K562 (cell line): Measurements from ENCODE around the gene TMEM191C. TPM values are rescaled to one million over a fixed set of nuclear protein-coding genes. Genes with fewer than 3 reads are reported as not detected.
A peak's percentile ranks its signal among the peaks of the same experiment; 100 is the strongest.

Experiments
- BRCA1 ChIP-seq, 2 experiments: fragments of 450-650 bp in 1 of 2; sonication (generic) in 1 of 2; formaldehyde crosslinking in 1 of 2; IDR thresholded peaks; 2 replicates each; pipeline versions ENCODE4 v1.5.0 to v1.6.1; 2017 to 2020; ENCODE audit warnings: mild to moderate bottlenecking in 1 of 2, missing genetic modification reagents in 1 of 2
- BRF1 ChIP-seq: IDR thresholded peaks from 3 replicates; pipeline ENCODE4 v1.6.1; 2011; ENCODE audit warnings: borderline replicate concordance, mild to moderate bottlenecking; ENCODE audit not compliant: insufficient read length; ENCODE audit errors: extremely low read depth
- DDX20 ChIP-seq: fragments of 450-650 bp; IDR thresholded peaks from 2 replicates; pipeline ENCODE4 v1.6.1; 2016; ENCODE audit warnings: missing genetic modification characterization, low read depth, mild to moderate bottlenecking, missing compliant biosample characterization, moderate library complexity
- ELF4 ChIP-seq: fragments of 450-650 bp; formaldehyde crosslinking; IDR thresholded peaks from 2 replicates; pipeline ENCODE4 v1.4.0; 2022; ENCODE audit warnings: missing genetic modification characterization
- FOSL1 ChIP-seq: fragments of 200-800 bp; sonication (Bioruptor generic); conservative IDR thresholded peaks from 2 replicates; pipeline ENCODE4 v1.6.1; 2016; ENCODE audit warnings: missing genetic modification characterization, missing compliant biosample characterization
- RREB1 ChIP-seq: fragments of 250-450 bp; sonication (Bioruptor Pico); IDR thresholded peaks from 2 replicates; pipeline ENCODE4 v1.4.0; 2020
- SAFB2 ChIP-seq: fragments of 200-400 bp; formaldehyde crosslinking; IDR thresholded peaks from 2 replicates; pipeline ENCODE4 v1.6.1; 2018; ENCODE audit warnings: borderline replicate concordance, low read length, low read depth, moderate library complexity; ENCODE audit not compliant: severe bottlenecking
- TCF7L2 ChIP-seq: fragments of 150-350 bp; IDR thresholded peaks from 2 replicates; pipeline ENCODE4 v1.6.1; 2016; ENCODE audit warnings: low read depth, mild to moderate bottlenecking, low read length, moderate library complexity
- ZNF740 ChIP-seq, 3 experiments: fragments of 200-800 bp in 1 of 3; sonication (Bioruptor generic) in 1 of 3; sonication (generic) in 1 of 3; formaldehyde crosslinking in 1 of 3; IDR thresholded peaks; 2 replicates each; pipeline versions ENCODE4 v1.6.1 to v1.8.0; 2016 to 2022; ENCODE audit warnings: mild to moderate bottlenecking in 2 of 3, missing compliant biosample characterization in 2 of 3, missing genetic modification characterization in 2 of 3, missing genetic modification reagents in 1 of 3
- ZNF79 ChIP-seq: fragments of 250-450 bp; sonication (Bioruptor Pico); IDR thresholded peaks from 2 replicates; pipeline ENCODE4 v1.4.0; 2020; ENCODE audit warnings: low read depth, mild to moderate bottlenecking, moderate library complexity
- polyA plus RNA-seq, 8 experiments: library from polyadenylated mRNA; depleted of rRNA in 4 of 8; stranded (reverse) in 5 of 8; unstranded in 3 of 8; fragments of >200 nt; fragmentation: Nextera tagmentation in 2 of 8; fragmentation: Illumina TruSeq in 1 of 8; extraction: Ambion mirVana in 2 of 8; extraction: Trizol in 1 of 8; gene quantifications; 2 replicates each; pipeline versions ENCODE4 v1.2.1 to v1.2.3, GENCODE V29; 2011 to 2014; ENCODE audit warnings: inconsistent platforms in 1 of 8, missing spikeins in 1 of 8
- total RNA-seq, 7 experiments: library from RNA; depleted of rRNA in 6 of 7; stranded (reverse); fragments of >200 nt in 6 of 7; fragmentation: Illumina TruSeq in 2 of 7; extraction: Trizol in 2 of 7; gene quantifications; 2 replicates each; pipeline versions ENCODE4 v1.2.1 to v1.2.3, GENCODE V29; 2011 to 2021; ENCODE audit warnings: low replicate concordance in 1 of 7
- TF ChIP-seq, protein P1 (sequence below): fragments of 250-450 bp; sonication (Bioruptor Pico); IDR thresholded peaks from 2 replicates; pipeline ENCODE4 v1.8.0; 2021; ENCODE audit warnings: borderline replicate concordance, mild to moderate bottlenecking, moderate library complexity; ENCODE audit not compliant: poor library complexity, severe bottlenecking
- TF ChIP-seq, protein P2 (sequence below): sonication (generic); formaldehyde crosslinking; IDR thresholded peaks from 2 replicates; pipeline ENCODE4 v1.8.1; 2022; ENCODE audit warnings: missing genetic modification reagents
- TF ChIP-seq, protein P3 (sequence below): conservative IDR thresholded peaks from 2 replicates; pipeline ENCODE4 v1.6.1; 2011; ENCODE audit warnings: low read depth, mild to moderate bottlenecking, low read length; ENCODE audit not compliant: control insufficient read depth

The TMEM191C gene
- total and polyA plus RNA-seq, 9 of the 15 experiments (the other 6 are each of a cell fraction or from before 2014, with no cell fraction given), result 0.15 to 7.1 (median 1.1) TPM

DNA sequence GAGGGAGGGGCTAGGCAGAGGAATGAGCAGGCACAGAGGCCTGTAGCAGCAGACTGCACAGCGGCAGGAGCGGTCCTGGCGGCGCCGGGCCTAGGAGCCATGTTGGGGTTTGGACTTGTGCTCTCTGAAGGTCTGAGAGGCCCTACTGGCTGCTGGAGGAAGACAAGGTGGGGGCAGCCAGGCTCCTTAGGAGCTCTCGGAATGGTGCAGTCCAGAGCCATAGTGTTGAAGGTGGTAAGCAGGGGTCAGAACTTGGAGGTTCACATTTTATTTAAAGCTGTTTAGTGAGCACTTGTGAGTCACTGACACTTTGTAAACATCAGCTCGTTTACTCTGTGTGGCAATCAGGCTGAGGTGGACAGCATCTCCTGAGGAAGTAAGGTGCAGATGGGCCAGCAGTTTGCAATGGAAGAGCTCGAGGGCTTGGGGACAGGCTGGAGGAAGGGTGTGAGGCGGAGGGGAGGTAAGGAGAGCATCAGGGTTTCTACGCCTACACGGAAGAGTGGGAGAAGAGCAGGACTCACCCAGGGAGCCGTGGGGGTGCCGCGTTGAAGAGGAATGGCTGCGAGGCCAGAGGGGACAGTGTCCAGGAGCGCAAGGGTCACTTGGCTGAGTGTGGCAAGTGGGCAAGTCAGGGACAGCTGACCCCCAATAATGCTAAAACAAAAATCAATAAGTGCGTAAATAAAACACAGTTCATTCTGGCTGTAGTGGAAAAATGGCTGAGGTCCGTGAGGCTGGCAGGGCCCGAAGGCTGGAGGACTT, 10.0 kb upstream of the TMEM191C start (continued):
- TF ChIP-seq, protein P1, sequence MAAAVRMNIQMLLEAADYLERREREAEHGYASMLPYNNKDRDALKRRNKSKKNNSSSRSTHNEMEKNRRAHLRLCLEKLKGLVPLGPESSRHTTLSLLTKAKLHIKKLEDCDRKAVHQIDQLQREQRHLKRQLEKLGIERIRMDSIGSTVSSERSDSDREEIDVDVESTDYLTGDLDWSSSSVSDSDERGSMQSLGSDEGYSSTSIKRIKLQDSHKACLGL (CRISPR knock-in tag), result peak; percentile 20
- TF ChIP-seq BRF1 (no peak), SAFB2 (no peak), ELF4 (CRISPR knock-in tag) (0 out of 2 replicates have a peak, but pooled peaks have one; percentile 64), RREB1 (CRISPR knock-in tag) (0 out of 2 replicates have a peak, but pooled peaks have one; percentile 23), DDX20 (tag) (no peak), FOSL1 (tag) (0 out of 2 replicates have a peak, but pooled peaks have one; percentile 28), BRCA1 (IDR thresholded peaks at IDR 0.05) (no peak), BRCA1 (CRISPR knock-in tag; IDR thresholded peaks at IDR 0.05) (no peak), ZNF740 (CRISPR knock-in tag; IDR thresholded peaks at IDR 0.05) (no peak), ZNF740 (tag; IDR thresholded peaks at IDR 0.05) (0 out of 4 replicates have a peak, but pooled peaks of 1 of the 2 experiments have one; percentile 48), ZNF79 (CRISPR knock-in tag) (no peak), TCF7L2 (peak; percentile 24; the same call in 1 of the 2 replicates)
- TF ChIP-seq, protein P2, sequence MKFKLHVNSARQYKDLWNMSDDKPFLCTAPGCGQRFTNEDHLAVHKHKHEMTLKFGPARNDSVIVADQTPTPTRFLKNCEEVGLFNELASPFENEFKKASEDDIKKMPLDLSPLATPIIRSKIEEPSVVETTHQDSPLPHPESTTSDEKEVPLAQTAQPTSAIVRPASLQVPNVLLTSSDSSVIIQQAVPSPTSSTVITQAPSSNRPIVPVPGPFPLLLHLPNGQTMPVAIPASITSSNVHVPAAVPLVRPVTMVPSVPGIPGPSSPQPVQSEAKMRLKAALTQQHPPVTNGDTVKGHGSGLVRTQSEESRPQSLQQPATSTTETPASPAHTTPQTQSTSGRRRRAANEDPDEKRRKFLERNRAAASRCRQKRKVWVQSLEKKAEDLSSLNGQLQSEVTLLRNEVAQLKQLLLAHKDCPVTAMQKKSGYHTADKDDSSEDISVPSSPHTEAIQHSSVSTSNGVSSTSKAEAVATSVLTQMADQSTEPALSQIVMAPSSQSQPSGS (CRISPR knock-in tag), result 0 out of 2 replicates have a peak, but pooled peaks have one; percentile 49
- TF ChIP-seq, protein P3, sequence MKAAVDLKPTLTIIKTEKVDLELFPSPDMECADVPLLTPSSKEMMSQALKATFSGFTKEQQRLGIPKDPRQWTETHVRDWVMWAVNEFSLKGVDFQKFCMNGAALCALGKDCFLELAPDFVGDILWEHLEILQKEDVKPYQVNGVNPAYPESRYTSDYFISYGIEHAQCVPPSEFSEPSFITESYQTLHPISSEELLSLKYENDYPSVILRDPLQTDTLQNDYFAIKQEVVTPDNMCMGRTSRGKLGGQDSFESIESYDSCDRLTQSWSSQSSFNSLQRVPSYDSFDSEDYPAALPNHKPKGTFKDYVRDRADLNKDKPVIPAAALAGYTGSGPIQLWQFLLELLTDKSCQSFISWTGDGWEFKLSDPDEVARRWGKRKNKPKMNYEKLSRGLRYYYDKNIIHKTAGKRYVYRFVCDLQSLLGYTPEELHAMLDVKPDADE, result 0 out of 2 replicates have a peak, but pooled peaks have one; percentile 22
